Measurements from ENCODE around the gene SPTLC1.

SPTLC1 gene

DNA sequence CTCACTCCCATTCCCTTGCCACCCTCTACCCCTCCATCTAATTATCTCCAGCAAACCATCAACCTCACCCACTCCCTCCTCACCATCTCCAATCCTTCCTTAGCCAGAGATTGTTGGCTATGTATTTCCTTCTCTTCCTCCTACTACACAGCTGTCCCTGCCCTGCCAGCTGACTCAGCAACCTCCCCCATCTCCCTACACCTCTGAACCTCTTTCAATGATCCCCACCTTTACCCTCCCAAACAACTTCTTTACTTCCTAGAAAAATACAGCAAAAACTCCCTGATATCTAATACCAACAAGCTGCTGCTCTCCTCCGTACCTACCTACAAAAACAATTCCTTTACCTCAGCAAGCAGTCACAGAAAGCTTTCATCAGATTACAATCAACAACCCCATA lies 37.3 kb downstream of the SPTLC1 start:
- no peak for DNase-seq

DNA sequence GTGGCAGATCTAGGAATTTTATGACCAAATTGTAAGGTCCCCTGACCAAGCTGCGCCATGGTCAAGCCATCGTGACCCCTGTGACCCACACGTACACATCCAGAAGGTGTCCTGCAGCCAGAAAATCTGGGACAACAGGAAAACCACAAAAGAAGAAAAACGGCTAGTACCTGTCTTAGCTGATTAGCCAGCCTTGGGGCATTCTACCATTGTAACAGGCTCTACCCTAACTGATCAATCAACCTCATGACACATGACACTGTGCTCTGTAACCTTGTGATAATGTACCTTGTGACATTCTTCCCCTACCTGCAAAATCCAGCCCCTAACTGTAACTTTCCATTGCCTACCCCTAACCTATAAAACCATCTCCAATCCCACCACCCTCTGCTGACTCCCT lies 43.6 kb downstream of the SPTLC1 start:
- DNase-seq, result no peak

DNA sequence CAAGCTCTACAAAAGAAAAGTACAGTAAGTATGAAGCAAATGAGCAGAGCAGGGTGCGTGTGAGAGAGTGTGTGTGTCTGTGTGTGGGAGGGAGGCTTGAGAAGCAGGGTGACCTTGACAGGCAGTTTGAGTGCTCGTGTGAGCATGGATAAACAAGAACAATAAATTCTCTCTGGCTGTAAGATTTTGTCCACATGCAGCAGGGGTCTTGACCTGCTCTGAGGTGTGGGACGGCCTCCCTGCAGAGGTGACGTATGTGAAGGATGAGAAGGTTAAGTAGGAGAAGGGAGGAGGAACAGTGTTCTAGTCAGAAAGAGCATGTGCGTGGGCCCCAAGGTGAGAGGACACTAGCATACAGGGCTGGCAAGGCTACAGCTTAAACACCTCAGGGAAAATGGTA lies 49.0 kb downstream of the SPTLC1 start:
- DNase-seq, result no peak

- DNase-seq, result no peak
These were observed 50.5 kb downstream of the SPTLC1 start for GRCh38 chr9:92064711-92065110.

DNA sequence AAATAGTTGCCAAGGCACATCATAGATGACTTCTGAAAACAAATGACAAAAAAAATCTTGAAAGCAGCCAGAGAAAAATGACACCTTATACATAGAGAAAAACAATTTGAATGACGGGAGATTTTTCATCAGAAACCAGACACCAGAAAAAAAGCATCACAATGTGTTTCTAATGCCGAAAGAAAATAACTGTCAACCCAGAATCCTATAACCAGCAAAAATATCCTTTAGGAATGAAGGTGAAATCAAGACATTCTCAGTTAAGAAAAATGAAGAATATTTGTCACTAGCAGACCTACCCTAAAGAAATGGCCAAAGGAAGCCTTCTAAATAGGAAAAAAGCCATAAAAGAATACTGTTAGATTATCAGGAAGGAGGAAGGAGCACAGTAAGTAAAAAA lies 54.0 kb downstream of the SPTLC1 start:
- no peak for DNase-seq

DNA sequence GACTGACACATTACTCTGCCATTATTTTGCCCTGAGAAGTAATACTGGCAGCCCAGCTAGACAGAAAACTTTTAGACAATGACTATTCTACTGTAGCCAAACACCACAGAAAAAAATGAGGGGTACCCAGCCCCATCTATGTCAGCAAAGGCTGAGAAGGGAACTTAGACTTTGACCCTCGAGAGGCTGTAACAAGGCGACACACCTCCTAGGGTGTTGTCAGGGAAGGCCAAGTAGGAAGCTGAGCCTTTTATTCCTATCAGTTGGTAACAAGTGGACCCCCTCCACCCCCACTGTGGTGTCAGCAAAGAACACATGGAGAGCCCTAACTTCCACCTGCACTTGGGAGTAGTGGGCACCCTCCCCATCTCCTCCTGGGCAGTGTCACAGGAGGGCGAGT lies 55.6 kb downstream of the SPTLC1 start:
- no peak for DNase-seq

DNA sequence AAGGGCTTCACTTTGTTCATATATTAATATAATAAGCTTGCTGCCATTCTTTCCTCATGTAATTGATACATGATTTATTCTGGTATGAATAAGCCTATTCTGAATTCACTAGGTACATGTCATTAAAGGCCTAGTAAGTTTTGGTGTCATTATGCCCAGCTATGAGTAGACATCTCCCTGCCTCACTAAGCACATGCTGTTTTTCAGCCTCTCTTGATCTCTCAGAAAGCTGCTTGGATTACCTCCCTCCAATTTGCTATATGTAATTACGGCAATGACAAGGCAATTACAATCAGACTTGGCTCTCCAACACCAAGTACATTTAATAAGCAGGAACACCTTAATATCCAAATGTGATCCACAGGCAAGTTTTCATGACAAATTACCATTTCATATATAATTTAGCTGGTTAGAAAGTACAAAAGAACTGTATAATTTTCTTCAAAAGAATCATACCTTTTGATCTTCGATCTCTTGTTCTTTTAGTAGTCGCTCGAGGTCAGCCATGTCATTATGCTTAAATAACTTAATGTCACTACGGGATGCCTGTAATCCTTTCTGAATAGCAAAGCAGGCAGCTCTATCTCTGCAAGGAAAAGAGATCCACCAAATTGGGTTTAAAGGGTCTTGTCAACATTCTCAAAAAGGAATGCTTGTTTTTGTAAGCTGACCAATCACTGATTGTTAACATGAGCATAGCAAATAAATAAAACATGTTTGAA lies 56.3 kb downstream of the SPTLC1 start:
- no peak for DNase-seq

- no peak for DNase-seq
These were observed 57.2 kb downstream of the SPTLC1 start for GRCh38 chr9:92058026-92058425.

DNA sequence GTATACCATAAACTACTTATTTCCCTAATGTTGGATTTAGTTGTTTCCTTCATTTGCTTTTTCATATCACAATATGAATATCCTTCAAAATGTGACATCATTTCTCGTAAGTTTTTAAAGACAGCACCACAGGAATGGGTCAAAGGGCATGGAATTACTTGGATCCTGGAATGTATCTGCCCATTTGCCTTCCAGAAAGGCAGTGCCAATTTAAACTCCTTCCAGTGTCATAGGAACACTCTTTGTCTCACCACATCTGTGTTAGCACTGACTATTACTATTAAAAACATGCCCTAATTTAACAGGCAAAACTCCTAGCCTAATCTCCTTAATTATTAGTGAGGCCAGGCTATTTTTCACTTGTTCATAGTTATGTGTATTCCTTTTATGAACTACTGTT lies 58.0 kb downstream of the SPTLC1 start:
- DNase-seq, result no peak

- DNase-seq, result no peak
These were observed 59.6 kb downstream of the SPTLC1 start for GRCh38 chr9:92055624-92056023.

- no peak for DNase-seq
These were observed 66.1 kb downstream of the SPTLC1 start for GRCh38 chr9:92048924-92049625.

DNA sequence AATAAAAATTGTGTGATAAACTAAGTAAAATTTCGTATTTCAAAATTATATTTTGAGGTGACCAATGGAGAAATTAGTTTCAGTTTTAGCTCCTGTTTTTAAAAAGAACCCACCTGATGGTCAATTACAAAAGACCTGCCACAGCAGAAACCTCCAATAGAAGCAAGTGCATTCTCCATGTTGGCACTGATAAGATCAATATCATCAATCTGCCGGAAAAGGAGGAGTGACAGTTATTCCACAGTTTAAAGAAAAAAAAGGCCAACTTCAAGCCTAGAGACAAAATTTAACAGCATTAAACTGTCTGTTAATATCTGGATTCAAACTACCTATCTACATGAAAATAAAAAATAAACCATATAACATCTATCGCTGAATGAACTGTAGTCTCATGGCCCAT lies 67.7 kb downstream of the SPTLC1 start:
- DNase-seq, result no peak

- no peak for DNase-seq
These were observed 68.5 kb downstream of the SPTLC1 start for GRCh38 chr9:92046676-92047075.

GRCh38 chr9:92044936-92045335 lies 70.3 kb downstream of the SPTLC1 start:
- DNase-seq, result no peak

DNA sequence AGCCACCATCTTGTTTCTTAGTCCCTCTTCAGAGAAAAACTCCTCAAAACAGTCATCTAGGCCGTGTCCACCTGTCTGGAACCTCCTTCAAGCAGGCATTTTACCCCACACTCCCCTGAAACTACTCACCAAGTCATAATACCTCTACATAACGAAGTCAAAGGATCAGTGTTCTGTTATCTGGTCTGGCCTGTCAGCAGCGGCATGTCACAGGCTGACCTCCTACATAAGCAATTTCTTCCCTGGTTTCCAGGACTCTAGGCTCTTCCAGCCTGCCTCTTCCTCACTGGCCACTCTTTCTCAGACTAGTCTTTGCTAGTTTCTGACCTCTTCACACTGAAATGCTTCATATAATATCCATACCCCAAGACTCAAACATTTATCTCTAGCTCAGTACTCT lies 72.2 kb downstream of the SPTLC1 start:
- DNase-seq, result no peak

DNA sequence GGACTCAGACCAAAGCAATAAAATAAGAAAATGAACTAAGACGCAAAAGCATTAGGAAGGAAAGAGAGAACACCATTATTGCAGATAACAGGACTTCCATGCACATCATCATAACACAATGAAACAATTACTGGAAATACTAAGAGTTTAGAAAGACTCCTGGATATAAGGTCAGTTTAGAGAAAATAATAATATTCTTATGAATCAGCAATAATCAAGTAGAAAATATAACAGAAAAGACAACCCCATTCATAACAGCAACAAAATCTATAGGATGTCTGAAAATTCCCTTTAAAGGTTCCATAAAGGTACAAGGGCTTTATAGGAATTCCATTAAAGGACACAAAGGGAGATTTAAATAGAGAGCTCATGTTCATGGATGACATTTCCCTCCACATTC lies 73.0 kb downstream of the SPTLC1 start:
- no peak for DNase-seq

- DNase-seq, result no peak
These were observed 78.5 kb downstream of the SPTLC1 start for GRCh38 chr9:92036756-92037155.

- no peak for DNase-seq
These were observed 78.8 kb downstream of the SPTLC1 start for GRCh38 chr9:92036411-92036746.

DNA sequence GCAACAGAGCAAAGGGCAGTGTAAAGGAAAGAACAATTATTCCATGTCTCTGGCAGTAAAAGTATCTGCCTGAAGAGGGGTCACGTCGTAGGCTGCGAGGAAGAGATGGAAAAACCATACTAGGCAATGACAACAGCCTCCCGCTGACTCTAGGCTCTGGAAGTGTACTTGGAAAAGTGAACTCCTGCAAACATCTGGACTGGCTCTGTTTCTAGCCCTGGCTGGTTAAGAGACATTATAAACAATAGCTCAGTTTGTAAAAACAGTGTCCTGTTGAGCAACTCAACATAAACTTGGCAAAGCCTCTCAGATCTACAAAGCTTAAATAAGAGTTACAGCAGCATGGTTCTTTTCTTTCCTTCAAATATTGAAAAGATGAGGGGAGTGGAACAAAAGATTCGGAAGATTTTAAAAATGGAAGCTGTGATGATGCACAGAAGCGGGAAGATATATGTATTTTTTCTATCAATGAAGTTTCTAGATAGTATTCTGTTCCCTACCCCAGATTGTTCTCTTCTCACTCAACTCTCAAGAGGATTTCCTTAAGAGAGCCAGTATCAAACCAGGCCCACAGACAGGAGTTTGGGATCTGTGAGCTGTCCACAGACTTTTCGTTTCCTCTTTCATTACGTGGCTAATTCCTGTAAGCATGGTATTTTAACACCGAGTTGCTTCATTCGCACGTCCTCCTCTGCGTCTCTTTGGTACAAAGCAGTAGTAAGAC lies 79.4 kb downstream of the SPTLC1 start:
- DNase-seq, result no peak

DNA sequence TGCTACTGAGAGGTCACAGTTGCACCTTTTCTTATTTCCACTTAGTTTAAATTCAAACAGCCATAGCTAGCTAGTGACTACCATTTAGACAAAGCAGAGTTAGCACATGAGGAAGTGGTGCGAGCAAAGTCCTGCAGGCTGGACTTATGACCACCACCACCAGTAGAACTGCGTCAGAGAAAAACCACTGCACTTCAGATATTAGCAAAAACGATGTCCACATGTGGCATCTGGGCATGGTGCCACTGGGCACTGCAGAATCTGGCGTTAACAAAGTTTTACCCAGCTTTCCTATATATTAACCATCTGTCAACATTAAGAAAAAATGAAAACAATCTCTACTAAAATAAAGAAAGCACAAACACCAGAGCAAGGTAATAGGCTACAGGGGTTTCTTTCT lies 80.1 kb downstream of the SPTLC1 start:
- no peak for DNase-seq

GRCh38 chr9:92033991-92034390 lies 81.2 kb downstream of the SPTLC1 start:
- no peak for DNase-seq

GRCh38 chr9:92033307-92033706 lies 81.9 kb downstream of the SPTLC1 start:
- DNase-seq, result no peak

- DNase-seq, result no peak
These were observed 82.3 kb downstream of the SPTLC1 start for GRCh38 chr9:92032891-92033290.

GRCh38 chr9:92030367-92030766 lies 84.8 kb downstream of the SPTLC1 start:
- no peak for DNase-seq
